Limb (tissue), 2 donors: ENCODE measurements around the gene GHRL.

ENCODE experiments used
- DNase-seq, 2 donors: peaks; one replicate each; pipeline ENCODE4 v3.0.0-alpha.2; 2016; ENCODE audit errors: extremely low spot score in 2 of 2

The GHRL gene, protein sequence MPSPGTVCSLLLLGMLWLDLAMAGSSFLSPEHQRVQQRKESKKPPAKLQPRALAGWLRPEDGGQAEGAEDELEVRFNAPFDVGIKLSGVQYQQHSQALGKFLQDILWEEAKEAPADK

GRCh38 chr3:10292505-10293419 is at the start of gene GHRL:
GHRL (minus strand) TSS chr3:10292947; CDS start chr3:10290180, 2,767 bp downstream.
- DNase-seq = no peak

GRCh38 chr3:10341901-10342398 is 49.2 kb upstream of the GHRL start:
- no peak for DNase-seq

DNA sequence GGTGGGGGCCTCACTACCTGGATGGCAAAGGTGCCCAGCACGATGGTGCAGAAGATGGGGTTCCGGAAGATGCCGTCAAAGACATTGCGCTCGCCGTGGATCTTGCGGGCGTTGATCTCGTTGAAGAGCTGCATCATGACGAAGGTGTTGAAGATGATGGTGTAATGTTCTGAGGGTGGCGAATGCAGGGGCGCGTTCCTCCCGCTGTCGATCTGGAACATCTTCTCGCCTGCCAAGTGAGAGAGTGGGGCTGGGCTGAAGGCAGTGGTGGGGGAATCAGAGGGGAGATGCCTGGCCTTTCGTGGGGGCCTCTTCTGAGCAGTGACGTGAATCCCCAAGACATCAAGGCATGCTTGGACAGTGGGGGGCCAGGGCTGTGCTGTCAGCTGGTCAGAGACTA is 47.7 kb upstream of the GHRL start:
- no peak for DNase-seq

- DNase-seq = no peak
Observed at GRCh38 chr3:10340046-10340445, 47.3 kb upstream of the GHRL start.

- DNase-seq = no peak
Observed at GRCh38 chr3:10339376-10339955, 46.7 kb upstream of the GHRL start.

GRCh38 chr3:10338591-10339353 is 46.0 kb upstream of the GHRL start:
- no peak for DNase-seq

GRCh38 chr3:10338164-10338470 is 45.4 kb upstream of the GHRL start:
- DNase-seq = no peak

- DNase-seq = no peak
Observed at GRCh38 chr3:10337323-10338163, 44.8 kb upstream of the GHRL start.

- DNase-seq = no peak
Observed at GRCh38 chr3:10336761-10337160, 44.0 kb upstream of the GHRL start.

DNA sequence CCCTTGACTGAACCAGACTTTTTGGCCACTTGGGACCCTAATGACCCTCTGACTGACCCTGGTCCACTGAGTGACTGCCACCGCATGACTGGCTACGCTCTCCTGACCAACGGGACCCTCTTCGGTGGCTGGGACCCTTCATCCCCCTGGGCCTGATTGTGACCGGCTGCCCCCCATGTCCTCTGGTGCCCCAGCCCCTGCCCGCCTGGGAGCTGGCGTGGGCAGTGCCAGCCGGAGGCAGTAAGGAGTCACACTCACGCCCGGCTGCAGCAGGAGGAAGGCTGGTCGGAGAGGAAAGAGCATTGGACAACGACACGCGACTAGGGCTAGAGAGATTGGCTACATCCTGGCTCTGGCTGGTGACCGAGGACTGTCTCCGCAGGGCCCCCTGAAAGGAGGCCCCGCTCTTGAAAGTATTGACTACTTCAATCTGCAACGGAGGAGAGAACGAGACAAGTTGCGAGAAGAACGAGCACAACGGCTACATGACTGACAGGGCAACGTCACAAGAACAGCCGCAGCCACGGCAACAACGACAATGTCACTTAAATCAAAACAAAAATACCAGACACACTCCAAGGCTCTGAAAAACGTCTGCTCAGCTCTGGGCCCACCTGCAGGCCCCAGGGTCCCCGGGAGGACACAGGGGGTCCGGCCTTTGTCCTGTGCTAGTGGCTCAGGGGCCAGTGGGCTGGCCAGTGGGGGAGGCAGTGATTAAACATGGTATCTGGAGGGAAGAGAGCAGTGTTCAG is 43.3 kb upstream of the GHRL start:
- no peak for DNase-seq

- no peak for DNase-seq
Observed at GRCh38 chr3:10335190-10335738, 42.5 kb upstream of the GHRL start.

DNA sequence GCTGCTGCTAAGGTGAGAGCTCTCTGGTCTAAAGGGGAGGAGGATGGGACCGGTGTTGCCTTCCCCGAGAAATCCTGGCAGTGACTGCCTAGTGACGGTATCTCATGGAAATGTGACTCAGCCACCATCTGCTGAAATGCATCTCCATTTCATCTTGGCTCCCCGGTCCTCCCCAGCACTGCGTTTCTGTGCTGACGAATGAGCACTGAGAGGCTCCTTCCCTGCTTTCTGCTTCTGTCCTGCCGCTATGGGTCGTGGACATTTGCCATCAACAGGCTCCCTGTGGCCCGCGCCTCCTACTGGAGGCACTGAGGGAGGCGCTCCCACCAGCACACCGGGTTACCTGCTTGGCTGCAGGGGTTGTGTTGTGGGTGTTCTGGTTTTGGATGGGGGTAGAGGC is 41.7 kb upstream of the GHRL start:
- no peak for DNase-seq

- DNase-seq = no peak
Observed at GRCh38 chr3:10334042-10334441, 41.3 kb upstream of the GHRL start.

- DNase-seq = no peak
Observed at GRCh38 chr3:10333349-10333650, 40.6 kb upstream of the GHRL start.

GRCh38 chr3:10332481-10333348 is 40.0 kb upstream of the GHRL start:
- DNase-seq = no peak

DNA sequence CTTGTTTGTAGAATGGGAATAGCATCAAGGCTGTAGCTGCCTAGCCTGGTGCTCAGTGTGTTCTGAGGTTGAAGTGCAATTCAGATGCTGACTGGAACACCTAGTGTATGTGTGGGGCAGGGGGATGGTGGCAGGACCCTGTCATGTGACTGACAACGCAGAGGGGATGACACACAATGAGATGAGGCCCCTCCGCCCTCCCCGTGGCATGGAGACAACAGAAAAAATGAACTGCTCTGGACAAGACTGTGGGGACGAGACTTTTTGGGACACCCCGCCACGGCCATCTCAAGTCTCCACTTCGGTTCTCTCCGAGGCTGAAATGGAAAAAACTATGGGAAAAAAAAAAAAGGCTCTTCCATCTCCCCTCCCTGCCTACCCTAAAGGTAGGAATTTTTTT is 38.6 kb upstream of the GHRL start:
- DNase-seq = no peak

- DNase-seq = no peak
Observed at GRCh38 chr3:10330319-10330718, 37.6 kb upstream of the GHRL start.

DNA sequence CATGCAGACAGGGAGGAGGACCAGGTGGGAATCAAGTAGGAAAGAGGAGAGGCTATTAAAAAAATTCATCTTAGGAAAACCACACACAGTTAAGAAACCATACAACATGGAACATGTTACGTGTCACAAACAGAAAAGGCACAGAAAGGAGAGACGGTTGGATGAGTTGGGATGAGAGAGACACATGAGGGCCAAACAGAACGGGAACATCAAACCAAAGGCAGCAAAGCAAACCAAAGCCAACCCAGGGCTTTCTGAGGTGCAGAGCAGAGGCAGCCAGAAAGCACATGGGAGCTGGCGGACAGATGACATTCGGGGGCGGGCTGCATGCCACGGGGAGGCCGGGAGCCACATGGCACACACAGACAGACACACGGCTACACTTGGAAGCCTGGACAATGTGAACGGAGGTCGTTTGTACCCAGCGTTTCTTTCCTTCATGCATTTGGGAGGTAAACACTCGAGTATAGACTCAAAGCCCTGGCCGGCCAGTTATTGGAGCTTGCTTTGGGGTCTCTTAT is 36.8 kb upstream of the GHRL start:
- DNase-seq = no peak

GRCh38 chr3:10328460-10329071 is 35.8 kb upstream of the GHRL start:
- no peak for DNase-seq
